Measurements from ENCODE around the gene VSIG10L2. TPM values are rescaled to one million over a fixed set of nuclear protein-coding genes. Genes with fewer than 3 reads are reported as not detected.

VSIG10L2 gene
- total RNA-seq, 2 experiments from 2014 or later = not detected

- ChIA-PET POLR2A (no interaction called here), CTCF (interaction anchor here (0.6 kb wide), 1 partner anchor 62 kb away, joined by 4 read pairs; no protein-coding TSS in a partner anchor)
- H3K27ac Mint-ChIP-seq = no peak overlapping the region
- H3K9me3 Mint-ChIP-seq = no peaks in the 10 kb centered on the region
- TF ChIP-seq, protein P1, sequence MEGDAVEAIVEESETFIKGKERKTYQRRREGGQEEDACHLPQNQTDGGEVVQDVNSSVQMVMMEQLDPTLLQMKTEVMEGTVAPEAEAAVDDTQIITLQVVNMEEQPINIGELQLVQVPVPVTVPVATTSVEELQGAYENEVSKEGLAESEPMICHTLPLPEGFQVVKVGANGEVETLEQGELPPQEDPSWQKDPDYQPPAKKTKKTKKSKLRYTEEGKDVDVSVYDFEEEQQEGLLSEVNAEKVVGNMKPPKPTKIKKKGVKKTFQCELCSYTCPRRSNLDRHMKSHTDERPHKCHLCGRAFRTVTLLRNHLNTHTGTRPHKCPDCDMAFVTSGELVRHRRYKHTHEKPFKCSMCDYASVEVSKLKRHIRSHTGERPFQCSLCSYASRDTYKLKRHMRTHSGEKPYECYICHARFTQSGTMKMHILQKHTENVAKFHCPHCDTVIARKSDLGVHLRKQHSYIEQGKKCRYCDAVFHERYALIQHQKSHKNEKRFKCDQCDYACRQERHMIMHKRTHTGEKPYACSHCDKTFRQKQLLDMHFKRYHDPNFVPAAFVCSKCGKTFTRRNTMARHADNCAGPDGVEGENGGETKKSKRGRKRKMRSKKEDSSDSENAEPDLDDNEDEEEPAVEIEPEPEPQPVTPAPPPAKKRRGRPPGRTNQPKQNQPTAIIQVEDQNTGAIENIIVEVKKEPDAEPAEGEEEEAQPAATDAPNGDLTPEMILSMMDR (IDR thresholded peaks at IDR 0.05) = no peak
- DNase-seq (no peak), ATAC-seq (no peak)
- no peaks in the 10 kb centered on the region for H3K27me3 Mint-ChIP-seq
- intact Hi-C loops (cut with micrococcal nuclease) = no loop called here
- H3K4me3 Mint-ChIP-seq = no peak overlapping the region
- no peaks in the 10 kb centered on the region for H3K36me3 Mint-ChIP-seq (ENCODE audit: low read depth)
- peaks cover 2% of the 10 kb centered on the region for H3K4me1 Mint-ChIP-seq (ENCODE audit: low read depth)
These were observed 56.3 kb downstream of the VSIG10L2 start for GRCh38 chr11:126002181-126002580.

Other genes starting within 250 kb of the VSIG10L2 start
- not detected for gene PATE1, start 199.8 kb upstream of the VSIG10L2 start, total RNA-seq
- not detected for gene PATE2, start 167.2 kb upstream of the VSIG10L2 start, total RNA-seq
- gene PATE3, start 157.9 kb upstream of the VSIG10L2 start, total RNA-seq = not detected
- not detected for gene PATE4, start 112.7 kb upstream of the VSIG10L2 start, total RNA-seq
- 1 to 10 TPM; 4.6 to 5.2 TPM for gene HYLS1, start 58.4 kb upstream of the VSIG10L2 start, total RNA-seq
- 10 to 100 TPM; 15.4 to 15.5 TPM for gene PUS3, start 42.8 kb upstream of the VSIG10L2 start, total RNA-seq
- under 1 TPM; 0.43 to 0.54 TPM for gene DDX25, start 41.5 kb upstream of the VSIG10L2 start, total RNA-seq
- gene CDON, start 116.8 kb downstream of the VSIG10L2 start, total RNA-seq = 1 to 10 TPM; 3.2 to 4.0 TPM